Inferior parietal cortex (tissue), 1 donor: ENCODE measurements around the gene CDH13.

Source experiments
- DNase-seq: peaks from one replicate; pipeline ENCODE4 v3.0.0-alpha.2; 2016; ENCODE audit errors: extremely low spot score

The CDH13 gene

GRCh38 chr16:83045790-83046189 lies 419.0 kb downstream of the CDH13 start:
- no peak for DNase-seq

- no peak for DNase-seq
These were observed 419.9 kb downstream of the CDH13 start for GRCh38 chr16:83046664-83047063.

- DNase-seq: no peak
These were observed 424.7 kb downstream of the CDH13 start for GRCh38 chr16:83051451-83051850.

- DNase-seq: no peak
These were observed 427.5 kb downstream of the CDH13 start for GRCh38 chr16:83054283-83054682.

GRCh38 chr16:83058376-83058775 lies 431.6 kb downstream of the CDH13 start:
- no peak for DNase-seq

- no peak for DNase-seq
These were observed 432.5 kb downstream of the CDH13 start for GRCh38 chr16:83059237-83059636.

GRCh38 chr16:83066011-83066410 lies 439.2 kb downstream of the CDH13 start:
- no peak for DNase-seq

- DNase-seq: no peak
These were observed 440.1 kb downstream of the CDH13 start for GRCh38 chr16:83066881-83067280.

GRCh38 chr16:83068686-83069085 lies 441.9 kb downstream of the CDH13 start:
- peak; percentile 28 for DNase-seq

- no peak for DNase-seq
These were observed 443.8 kb downstream of the CDH13 start for GRCh38 chr16:83070416-83071209.

GRCh38 chr16:83075956-83076355 lies 449.2 kb downstream of the CDH13 start:
- DNase-seq: no peak

- no peak for DNase-seq
These were observed 456.6 kb downstream of the CDH13 start for GRCh38 chr16:83083361-83083760.

- no peak for DNase-seq
These were observed 458.9 kb downstream of the CDH13 start for GRCh38 chr16:83085660-83086059.

GRCh38 chr16:83095941-83096692 lies 469.3 kb downstream of the CDH13 start:
- no peak for DNase-seq

- DNase-seq: no peak
These were observed 471.8 kb downstream of the CDH13 start for GRCh38 chr16:83098536-83098935.

- DNase-seq: no peak
These were observed 473.9 kb downstream of the CDH13 start for GRCh38 chr16:83100679-83101078.

- DNase-seq: no peak
These were observed 475.6 kb downstream of the CDH13 start for GRCh38 chr16:83102336-83102735.

- DNase-seq: no peak
These were observed 478.7 kb downstream of the CDH13 start for GRCh38 chr16:83105279-83106077.

GRCh38 chr16:83109490-83110125 lies 482.8 kb downstream of the CDH13 start:
- DNase-seq: no peak

- no peak for DNase-seq
These were observed 483.5 kb downstream of the CDH13 start for GRCh38 chr16:83110269-83110668.

- DNase-seq: peak; percentile 70
These were observed 486.5 kb downstream of the CDH13 start for GRCh38 chr16:83113317-83113716.

- no peak for DNase-seq
These were observed 487.0 kb downstream of the CDH13 start for GRCh38 chr16:83113811-83114210.
